Liver (tissue), 9 donors: ENCODE measurements around the gene ABCB1. TPM values are rescaled to one million over a fixed set of nuclear protein-coding genes. Genes with fewer than 3 reads are reported as not detected.

ENCODE experiments used
- DNase-seq: peaks from one replicate; pipeline ENCODE4 v3.0.0-alpha.2; 2017; ENCODE audit warnings: low spot score
- H3K27ac ChIP-seq, 2 donors: one replicate each; pipeline ENCODE4 v1.7.0; 2013; ENCODE audit warnings: inconsistent platforms in 2 of 2, low read length in 2 of 2, control low read depth in 1 of 2, low read depth in 1 of 2, mild to moderate bottlenecking in 1 of 2
- H3K27me3 ChIP-seq, 4 donors: one replicate each; pipeline versions ENCODE4 v1.6.1 to v1.7.0; 2013; ENCODE audit warnings: low read length in 3 of 4, inconsistent platforms in 1 of 4, mild to moderate bottlenecking in 1 of 4, moderate library complexity in 1 of 4; ENCODE audit not compliant: control insufficient read depth in 4 of 4, insufficient read depth in 4 of 4
- H3K36me3 ChIP-seq, 4 donors: one replicate each; pipeline versions ENCODE4 v1.6.1 to v1.7.0; 2013; ENCODE audit warnings: low read length in 3 of 4, mild to moderate bottlenecking in 3 of 4, low read depth in 1 of 4, moderate library complexity in 1 of 4; ENCODE audit not compliant: control insufficient read depth in 4 of 4, insufficient read depth in 3 of 4
- H3K4me1 ChIP-seq, 4 donors: one replicate each; pipeline versions ENCODE4 v1.6.1 to v1.7.0; 2013; ENCODE audit warnings: low read length in 3 of 4, mild to moderate bottlenecking in 3 of 4, moderate library complexity in 1 of 4; ENCODE audit not compliant: control insufficient read depth in 4 of 4, insufficient read depth in 4 of 4
- H3K4me3 ChIP-seq, 3 donors: one replicate each; pipeline versions ENCODE4 v1.6.1 to v1.7.0; 2013; ENCODE audit warnings: low read length in 3 of 3, control low read depth in 1 of 3, low read depth in 1 of 3, mild to moderate bottlenecking in 1 of 3
- H3K9ac ChIP-seq, 2 donors: one replicate each; pipeline ENCODE4 v1.7.0; 2013; ENCODE audit warnings: low read length in 2 of 2, mild to moderate bottlenecking in 2 of 2, moderate library complexity in 2 of 2, control low read depth in 1 of 2, low read depth in 1 of 2
- H3K9me3 ChIP-seq, 4 donors: one replicate each; pipeline versions ENCODE4 v1.6.1 to v1.7.0; 2013; ENCODE audit warnings: low read length in 3 of 4; ENCODE audit not compliant: control insufficient read depth in 4 of 4
- ATF3 ChIP-seq: IDR thresholded peaks from 2 replicates; pipeline ENCODE4 v1.6.1; 2016; ENCODE audit warnings: antibody characterized with exemption
- EGR1 ChIP-seq, 2 donors: IDR thresholded peaks; 2 replicates each; pipeline ENCODE4 v1.6.1; 2016 to 2018; ENCODE audit warnings: antibody characterized with exemption in 2 of 2, low read depth in 2 of 2
- FOXA1 ChIP-seq: IDR thresholded peaks from 2 replicates; pipeline ENCODE4 v1.6.1; 2016; ENCODE audit warnings: antibody characterized with exemption
- FOXA2 ChIP-seq: IDR thresholded peaks from 2 replicates; pipeline ENCODE4 v1.6.1; 2016; ENCODE audit warnings: antibody characterized with exemption
- GABPA ChIP-seq, 2 donors: IDR thresholded peaks in 1 of 2; conservative IDR thresholded peaks in 1 of 2; 2 replicates each; pipeline ENCODE4 v1.6.1; 2016; ENCODE audit warnings: antibody characterized with exemption in 2 of 2, mild to moderate bottlenecking in 1 of 2, moderate library complexity in 1 of 2
- HNF4A ChIP-seq, 2 donors: conservative IDR thresholded peaks; 2 replicates each; pipeline ENCODE4 v1.6.1; 2016; ENCODE audit warnings: antibody characterized with exemption in 2 of 2, mild to moderate bottlenecking in 2 of 2
- HNF4G ChIP-seq: IDR thresholded peaks from 2 replicates; pipeline ENCODE4 v1.6.1; 2016; ENCODE audit warnings: antibody characterized with exemption
- JUND ChIP-seq, 2 donors: IDR thresholded peaks; 2 replicates each; pipeline ENCODE4 v1.6.1; 2016; ENCODE audit warnings: antibody characterized with exemption in 2 of 2
- MAX ChIP-seq: IDR thresholded peaks from 2 replicates; pipeline ENCODE4 v1.6.1; 2016; ENCODE audit warnings: antibody characterized with exemption
- NR2F2 ChIP-seq: IDR thresholded peaks from 2 replicates; pipeline ENCODE4 v1.6.1; 2016; ENCODE audit warnings: antibody characterized with exemption
- RAD21 ChIP-seq, 2 donors: IDR thresholded peaks; 2 replicates each; pipeline ENCODE4 v1.6.1; 2016; ENCODE audit warnings: antibody characterized with exemption in 2 of 2, mild to moderate bottlenecking in 2 of 2
- REST ChIP-seq: IDR thresholded peaks from 2 replicates; pipeline ENCODE4 v1.6.1; 2016; ENCODE audit warnings: antibody characterized with exemption, mild to moderate bottlenecking
- RXRA ChIP-seq, 2 donors: IDR thresholded peaks; 2 replicates each; pipeline ENCODE4 v1.6.1; 2017 to 2018; ENCODE audit warnings: antibody characterized with exemption in 2 of 2, mild to moderate bottlenecking in 1 of 2
- SP1 ChIP-seq: IDR thresholded peaks from 2 replicates; pipeline ENCODE4 v1.6.1; 2018; ENCODE audit warnings: antibody characterized with exemption, mild to moderate bottlenecking
- TAF1 ChIP-seq: conservative IDR thresholded peaks from 2 replicates; pipeline ENCODE4 v1.6.1; 2016; ENCODE audit warnings: antibody characterized with exemption, mild to moderate bottlenecking
- YY1 ChIP-seq: IDR thresholded peaks from 2 replicates; pipeline ENCODE4 v1.6.1; 2016; ENCODE audit warnings: antibody characterized with exemption, mild to moderate bottlenecking
- ZBTB33 ChIP-seq: IDR thresholded peaks from 2 replicates; pipeline ENCODE4 v1.6.1; 2016; ENCODE audit warnings: antibody characterized with exemption
- WGBS: extraction: QIAGEN DNeasy Blood & Tissue Kit; methylation state at CpG from one replicate; pipeline ENCODE4 v1.1.7; 2013; 5-methylcytosine and 5-hydroxymethylcytosine counted together
- polyA plus RNA-seq, 2 donors: library from polyadenylated mRNA; stranded (reverse) in 1 of 2; unstranded in 1 of 2; fragments of 200-250 nt in 1 of 2; fragments of >200 nt in 1 of 2; fragmentation: Nextera tagmentation in 1 of 2; extraction: Ambion mirVana in 1 of 2; gene quantifications; one replicate each; pipeline versions ENCODE4 v1.2.1 to v1.2.3, GENCODE V29; 2013 to 2015
- total RNA-seq, 2 donors: library from RNA; depleted of rRNA; stranded (reverse); fragments of >200 nt; gene quantifications; one replicate each; pipeline ENCODE4 v1.2.3, GENCODE V29; 2014
- TF ChIP-seq, protein P1 (sequence below): fragments of 150-350 bp; IDR thresholded peaks from 2 replicates; pipeline ENCODE4 v1.5.1; 2017; ENCODE audit warnings: improper control_type of control experiment, low read depth, low read length; ENCODE audit not compliant: missing input control
- donor health status: healthy.
- donor health status: healthy.
- donor health status: healthy.
- donor health status: healthy.
- donor health status: healthy.

Gene ABCB1
- total and polyA plus RNA-seq, 4 donors, result 11.9 to 53.2 (median 21.0) TPM

DNA sequence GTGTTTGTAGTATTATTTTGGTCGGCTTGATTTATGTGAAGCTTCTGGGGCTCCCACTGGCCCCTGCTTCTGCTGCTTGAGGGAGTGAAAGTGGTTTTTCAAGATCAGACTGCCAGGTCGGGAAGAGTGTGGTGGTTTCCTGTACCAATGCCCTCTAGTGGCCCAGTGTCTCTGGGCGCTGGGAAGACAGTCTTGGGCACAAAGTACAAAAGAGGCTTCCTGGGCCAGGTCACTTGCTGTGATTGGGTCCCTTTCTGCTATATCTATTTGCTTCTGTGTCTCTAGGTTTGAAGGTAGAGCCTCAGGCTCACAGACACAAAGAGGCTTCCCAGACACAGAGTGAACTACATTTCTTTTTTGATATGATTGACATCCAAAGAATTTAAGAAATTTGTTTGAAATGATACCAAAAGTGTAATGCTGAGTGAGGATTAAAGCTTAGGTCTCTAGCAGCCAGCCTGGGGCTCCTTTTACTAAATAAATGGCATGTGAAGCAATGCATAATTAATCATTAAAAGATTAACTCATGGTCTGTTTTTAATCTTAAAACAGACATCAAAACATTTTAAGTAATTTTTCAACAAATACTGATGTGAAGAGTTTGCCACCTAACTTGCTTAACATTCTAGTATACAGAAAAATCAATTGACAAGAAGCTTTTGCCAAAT is 36.3 kb downstream of the ABCB1 start (continued):
- TF ChIP-seq, protein P1, sequence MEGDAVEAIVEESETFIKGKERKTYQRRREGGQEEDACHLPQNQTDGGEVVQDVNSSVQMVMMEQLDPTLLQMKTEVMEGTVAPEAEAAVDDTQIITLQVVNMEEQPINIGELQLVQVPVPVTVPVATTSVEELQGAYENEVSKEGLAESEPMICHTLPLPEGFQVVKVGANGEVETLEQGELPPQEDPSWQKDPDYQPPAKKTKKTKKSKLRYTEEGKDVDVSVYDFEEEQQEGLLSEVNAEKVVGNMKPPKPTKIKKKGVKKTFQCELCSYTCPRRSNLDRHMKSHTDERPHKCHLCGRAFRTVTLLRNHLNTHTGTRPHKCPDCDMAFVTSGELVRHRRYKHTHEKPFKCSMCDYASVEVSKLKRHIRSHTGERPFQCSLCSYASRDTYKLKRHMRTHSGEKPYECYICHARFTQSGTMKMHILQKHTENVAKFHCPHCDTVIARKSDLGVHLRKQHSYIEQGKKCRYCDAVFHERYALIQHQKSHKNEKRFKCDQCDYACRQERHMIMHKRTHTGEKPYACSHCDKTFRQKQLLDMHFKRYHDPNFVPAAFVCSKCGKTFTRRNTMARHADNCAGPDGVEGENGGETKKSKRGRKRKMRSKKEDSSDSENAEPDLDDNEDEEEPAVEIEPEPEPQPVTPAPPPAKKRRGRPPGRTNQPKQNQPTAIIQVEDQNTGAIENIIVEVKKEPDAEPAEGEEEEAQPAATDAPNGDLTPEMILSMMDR, result peak; percentile 42
- no peak for TF ChIP-seq NR2F2

GRCh38 chr7:87561702-87562101 is 39.0 kb downstream of the ABCB1 start:
- H3K36me3 ChIP-seq, result no peaks in the 10 kb centered on the region
- H3K4me1 ChIP-seq, result peaks cover 4 to 28% (median 23%) of the 10 kb centered on the region in 4 donors
- 96% methylated on average over 4 of the region's 4 CpGs for WGBS
- H3K9me3 ChIP-seq, result no peaks in the 10 kb centered on the region
- no peak for DNase-seq
- H3K4me3 ChIP-seq, result no peak overlapping the region
- TF ChIP-seq EGR1 (IDR thresholded peaks at IDR 0.05; ENCODE audit: low read depth in 2 of 2), result no peak
- TF ChIP-seq YY1, result no peak
- no peak for TF ChIP-seq SP1
- no peak for TF ChIP-seq HNF4G
- no peak for TF ChIP-seq HNF4A (conservative IDR thresholded peaks at IDR 0.05)
- H3K9ac ChIP-seq, result no peak overlapping the region
- no peak overlapping the region for H3K27ac ChIP-seq
- H3K27me3 ChIP-seq, result no peaks in the 10 kb centered on the region

DNA sequence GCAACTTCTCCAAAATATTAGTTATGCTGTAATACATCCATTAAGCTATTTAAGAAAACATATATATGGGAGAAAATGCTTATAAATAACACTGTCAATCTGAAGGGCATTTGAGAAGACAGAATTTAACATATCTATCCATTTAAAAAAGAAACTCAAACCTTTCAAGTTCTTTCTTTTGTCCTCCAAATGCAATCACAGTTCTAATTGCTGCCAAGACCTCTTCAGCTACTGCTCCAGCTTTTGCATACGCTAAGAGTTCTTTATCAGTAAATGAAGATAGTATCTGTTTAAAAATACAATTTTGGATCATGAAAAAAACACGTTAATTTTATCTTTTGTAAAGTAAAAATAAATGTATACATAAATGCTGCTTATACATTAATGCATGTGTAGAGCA is 39.6 kb downstream of the ABCB1 start:
- Histone ChIP-seq H3K4me3 (no peak overlapping the region), H3K36me3 (no peaks in the 10 kb centered on the region), H3K4me1 (peaks cover 4 to 22% (median 21%) of the 10 kb centered on the region in 4 donors), H3K9me3 (no peaks in the 10 kb centered on the region), H3K27ac (no peak overlapping the region), H3K9ac (no peak overlapping the region), H3K27me3 (no peaks in the 10 kb centered on the region)
- DNase-seq, result no peak
- TF ChIP-seq ATF3 (no peak), NR2F2 (no peak), ZBTB33 (no peak), HNF4A (conservative IDR thresholded peaks at IDR 0.05) (no peak), TAF1 (no peak), FOXA1 (no peak), RXRA (IDR thresholded peaks at IDR 0.05) (no peak), FOXA2 (no peak), JUND (IDR thresholded peaks at IDR 0.05) (no peak), YY1 (no peak), RAD21 (IDR thresholded peaks at IDR 0.05) (no peak), GABPA (IDR thresholded peaks at IDR 0.05 in 1 of 2, conservative IDR thresholded peaks at IDR 0.05 in 1 of 2) (no peak), HNF4G (no peak), EGR1 (IDR thresholded peaks at IDR 0.05; ENCODE audit: low read depth in 2 of 2) (no peak), REST (no peak), MAX (no peak), SP1 (no peak)
- TF ChIP-seq, protein P1, result no peak
- WGBS, result 75% methylated on average over 2 of the region's 2 CpGs
